Activated naive CD8-positive, alpha-beta T cell (primary cell): ENCODE measurements around the gene ZSCAN21.
A peak's percentile ranks its signal among the peaks of the same experiment; 100 is the strongest.

ENCODE experiments used
- H3K27ac Mint-ChIP-seq: one replicate; pipeline ENCODE4 v1.8.0; 2021; ENCODE audit warnings: mixed read lengths
- H3K27me3 Mint-ChIP-seq: one replicate; pipeline ENCODE4 v1.8.0; 2021; ENCODE audit warnings: mixed read lengths
- H3K36me3 Mint-ChIP-seq: one replicate; pipeline ENCODE4 v1.8.0; 2021; ENCODE audit warnings: mixed read lengths
- H3K4me1 Mint-ChIP-seq: one replicate; pipeline ENCODE4 v1.8.0; 2021; ENCODE audit warnings: low read depth, mixed read lengths
- H3K4me3 Mint-ChIP-seq: one replicate; pipeline ENCODE4 v1.8.0; 2021; ENCODE audit warnings: mild to moderate bottlenecking, mixed read lengths
- H3K9me3 Mint-ChIP-seq: one replicate; pipeline ENCODE4 v1.8.0; 2021; ENCODE audit warnings: low read depth, mixed read lengths

The ZSCAN21 gene

DNA sequence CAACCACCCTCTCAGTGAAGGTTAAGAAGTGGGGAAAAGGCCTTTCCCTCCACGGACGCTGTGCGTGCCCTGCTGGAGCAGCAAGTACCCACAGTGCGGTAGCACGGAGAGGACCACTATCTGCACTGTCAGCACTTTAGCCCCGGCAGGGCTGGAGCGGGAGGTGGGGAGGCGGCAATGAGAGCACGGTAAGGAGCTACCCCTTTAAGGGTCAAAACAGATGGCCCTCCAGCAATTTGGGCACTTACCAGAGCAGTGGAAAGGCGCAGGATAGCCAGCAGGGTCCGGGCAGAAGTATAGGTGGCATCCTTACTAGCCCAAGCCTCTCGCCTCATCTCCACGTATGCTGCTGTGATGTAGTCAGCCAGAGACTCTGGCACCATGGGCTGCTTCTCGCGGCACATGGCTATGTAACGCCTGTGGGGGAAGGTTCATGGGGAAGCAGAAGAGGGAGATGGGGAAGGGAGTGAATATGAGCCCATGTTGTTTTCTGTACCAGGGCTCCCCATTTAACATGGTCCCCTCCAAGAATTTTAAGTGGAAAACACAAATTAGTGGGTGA, 44.4 kb downstream of the ZSCAN21 start:
- Mint-ChIP-seq H3K4me1 (peaks cover 40% of the 10 kb centered on the region), H3K4me3 (no peak overlapping the region), H3K27ac (peak overlapping the region; percentile 61), H3K36me3 (peaks cover 12% of the 10 kb centered on the region), H3K9me3 (no peaks in the 10 kb centered on the region), H3K27me3 (no peaks in the 10 kb centered on the region)

DNA sequence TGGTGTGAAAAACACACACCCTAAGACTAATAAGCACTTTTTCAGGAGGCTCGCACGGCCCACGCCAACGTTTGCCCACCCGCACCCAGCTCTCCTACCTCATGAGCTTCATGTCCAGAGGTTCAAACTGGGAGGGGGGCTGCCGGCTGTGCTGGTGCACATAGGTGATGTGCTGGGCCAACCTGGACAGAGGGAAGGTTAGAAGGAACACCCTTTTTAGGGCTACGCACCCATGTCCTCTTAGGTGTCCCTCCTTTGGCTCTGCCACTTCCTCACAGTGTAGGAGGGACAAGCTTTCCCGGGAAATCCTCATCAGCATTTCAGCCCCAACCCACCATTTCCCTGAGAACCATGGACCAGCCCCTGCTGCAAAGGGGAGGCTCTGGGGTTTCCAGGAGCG, 45.7 kb downstream of the ZSCAN21 start:
- Mint-ChIP-seq H3K27ac (peak overlapping the region; percentile 61), H3K27me3 (no peaks in the 10 kb centered on the region), H3K4me3 (no peak overlapping the region), H3K4me1 (peaks cover 44% of the 10 kb centered on the region), H3K9me3 (no peaks in the 10 kb centered on the region), H3K36me3 (peaks cover 17% of the 10 kb centered on the region)

DNA sequence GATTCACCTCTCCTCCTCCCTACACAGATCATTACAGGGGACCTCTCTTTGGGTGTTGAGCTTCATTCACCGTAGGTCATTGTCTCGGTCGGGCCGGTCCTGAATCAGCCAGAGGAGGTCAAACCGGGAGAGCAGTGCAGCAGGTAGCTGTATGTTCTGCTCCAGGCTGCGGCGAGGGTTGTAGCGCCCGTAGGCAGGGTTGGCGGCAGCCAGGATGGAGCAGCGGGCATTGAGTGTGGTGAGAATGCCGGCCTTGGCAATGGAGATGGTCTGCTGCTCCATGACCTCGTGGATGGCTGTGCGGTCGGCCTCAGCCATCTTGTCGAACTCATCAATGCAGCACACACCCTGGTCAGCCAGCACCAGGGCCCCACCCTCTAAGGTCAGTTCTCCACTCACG, 46.1 kb downstream of the ZSCAN21 start:
- Mint-ChIP-seq H3K36me3 (peaks cover 15% of the 10 kb centered on the region), H3K4me3 (peak overlapping the region; percentile 35), H3K27me3 (no peaks in the 10 kb centered on the region), H3K4me1 (peaks cover 40% of the 10 kb centered on the region), H3K27ac (no peak overlapping the region), H3K9me3 (no peaks in the 10 kb centered on the region)

DNA sequence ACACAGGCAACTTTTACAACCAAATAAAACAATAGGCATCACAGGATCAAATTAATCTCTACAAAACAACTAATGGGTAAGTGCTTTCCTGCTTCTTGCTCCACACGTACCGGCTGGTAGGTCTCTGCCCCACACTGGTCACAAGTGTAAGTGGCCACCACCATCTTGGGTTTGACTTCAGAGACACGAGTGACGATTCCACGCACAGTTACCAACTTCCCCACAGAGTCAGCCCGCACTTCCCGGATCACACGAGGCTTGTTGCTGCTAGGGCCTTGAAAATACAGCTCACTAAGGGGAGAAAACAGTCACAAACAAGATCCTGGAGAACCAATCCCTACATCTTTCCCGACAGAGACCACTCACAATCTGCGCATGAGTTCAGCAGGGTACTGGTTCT, 49.3 kb downstream of the ZSCAN21 start:
- H3K4me3 Mint-ChIP-seq = peak overlapping the region; percentile 93

DNA sequence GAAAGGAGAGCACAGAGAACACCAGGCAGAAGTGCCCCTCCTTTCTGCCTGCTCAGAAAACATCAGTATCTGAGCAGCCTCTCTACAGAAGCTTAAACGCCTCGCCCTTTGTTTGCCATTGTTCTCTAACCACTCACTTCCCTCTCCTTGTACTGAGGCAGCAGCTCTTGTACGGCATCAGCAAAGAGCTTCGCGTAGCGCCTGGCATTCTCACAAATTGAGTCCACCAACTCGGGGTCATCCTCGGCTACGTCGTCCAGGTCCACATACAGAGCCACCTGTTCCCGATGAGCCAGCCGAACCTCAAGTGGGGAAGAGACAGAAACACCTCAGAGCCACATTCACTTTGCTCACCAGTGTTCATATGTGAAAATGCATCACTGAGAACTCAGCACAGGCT, 49.9 kb downstream of the ZSCAN21 start:
- peak overlapping the region; percentile 93 for H3K4me3 Mint-ChIP-seq
- H3K27me3 Mint-ChIP-seq = no peaks in the 10 kb centered on the region
- peaks cover 39% of the 10 kb centered on the region for H3K4me1 Mint-ChIP-seq
- H3K36me3 Mint-ChIP-seq = peaks cover 15% of the 10 kb centered on the region
- peak overlapping the region; percentile 99 for H3K27ac Mint-ChIP-seq
- H3K9me3 Mint-ChIP-seq = no peaks in the 10 kb centered on the region

More for the DNA sequence above, 49.3 kb downstream of the ZSCAN21 start:
- Mint-ChIP-seq H3K4me1 (peaks cover 39% of the 10 kb centered on the region), H3K9me3 (no peaks in the 10 kb centered on the region), H3K27ac (peak overlapping the region; percentile 99), H3K27me3 (no peaks in the 10 kb centered on the region), H3K36me3 (peaks cover 15% of the 10 kb centered on the region)

DNA sequence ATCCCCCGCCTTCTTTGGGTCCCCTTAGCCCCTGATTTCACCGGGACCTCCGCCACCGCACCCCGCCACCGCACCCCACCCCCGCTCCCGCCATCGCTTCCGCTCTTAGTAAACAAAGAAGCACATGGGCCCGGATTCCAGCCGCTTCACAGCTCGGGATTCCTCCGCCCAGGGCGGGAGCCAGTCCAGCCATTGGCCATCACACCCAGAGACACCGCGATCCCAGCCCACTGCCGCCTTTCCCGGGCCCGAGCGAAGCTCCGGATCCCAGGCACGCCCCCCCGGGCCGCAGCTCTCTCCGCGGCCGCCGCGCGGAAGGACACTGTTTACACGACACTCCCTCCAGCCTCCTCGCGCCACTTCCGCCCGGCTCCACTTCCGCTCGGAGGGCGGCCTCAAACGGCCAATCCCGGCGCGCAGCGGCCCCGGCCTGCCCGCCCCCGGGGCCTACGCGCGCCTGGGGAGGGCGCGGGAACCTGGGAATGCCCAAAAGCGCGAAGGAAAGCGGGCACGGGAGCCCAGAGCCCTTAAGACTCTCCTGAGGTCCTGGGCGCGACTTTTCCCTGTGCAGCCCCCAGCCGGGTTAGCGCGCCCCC, 50.9 kb downstream of the ZSCAN21 start:
- peaks cover 38% of the 10 kb centered on the region for H3K4me1 Mint-ChIP-seq
- peak overlapping the region; percentile 93 for H3K4me3 Mint-ChIP-seq
- H3K36me3 Mint-ChIP-seq = peaks cover 15% of the 10 kb centered on the region
- no peaks in the 10 kb centered on the region for H3K27me3 Mint-ChIP-seq
- no peaks in the 10 kb centered on the region for H3K9me3 Mint-ChIP-seq
- peak overlapping the region; percentile 99 for H3K27ac Mint-ChIP-seq

DNA sequence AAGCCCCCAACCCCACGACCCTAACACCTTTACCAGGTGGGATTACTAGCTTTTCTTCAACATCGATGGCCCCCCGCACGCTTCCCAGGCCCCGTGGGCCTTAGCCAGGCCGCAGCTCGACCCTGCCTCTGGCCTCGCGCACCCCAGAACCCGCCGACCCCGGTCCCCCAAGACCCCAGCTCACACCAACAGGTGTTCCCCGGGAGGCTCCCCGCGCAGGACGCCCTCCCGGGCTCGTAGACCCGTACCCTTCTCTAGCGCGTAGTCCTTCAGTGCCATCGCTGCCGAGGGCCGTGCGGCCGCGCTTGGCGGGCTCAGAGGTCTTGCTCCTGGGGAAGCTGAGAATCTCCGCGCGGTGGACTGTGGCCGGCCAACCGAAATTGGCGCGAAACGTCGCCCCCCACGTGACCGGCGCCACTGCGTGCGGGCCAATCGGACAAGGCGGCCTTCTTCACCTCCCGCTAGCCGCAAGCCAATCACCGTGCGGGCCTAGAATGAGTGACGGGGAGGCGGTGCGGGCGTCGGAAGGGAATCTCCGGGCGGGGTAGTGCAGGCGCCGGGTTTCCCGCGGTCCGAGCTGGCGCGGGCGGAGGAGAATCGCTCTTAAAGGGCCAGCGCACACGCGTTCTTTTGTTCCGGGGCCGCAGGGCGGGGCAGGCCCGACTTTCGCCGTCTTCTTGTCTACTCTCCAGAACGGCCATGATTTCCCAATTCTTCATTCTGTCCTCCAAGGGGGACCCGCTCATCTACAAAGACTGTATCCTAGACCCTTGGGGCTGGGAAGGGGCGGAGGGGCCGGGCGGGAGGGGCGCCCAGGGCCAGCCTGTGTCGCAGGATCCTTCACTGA, 51.7 kb downstream of the ZSCAN21 start, which contains the start of the genes AP4M1 and MCM7:
Gene AP4M1 (plus strand): TSS at position 628 of the 847 bp plus-strand sequence. CDS start 72 bp downstream, at position 700.
Gene MCM7 (minus strand): TSS at position 382 of the 847 bp plus-strand sequence. CDS start 103 bp downstream, at position 279.
- Mint-ChIP-seq H3K27me3 (no peaks in the 10 kb centered on the region), H3K4me1 (peaks cover 35% of the 10 kb centered on the region), H3K36me3 (peaks cover 15% of the 10 kb centered on the region), H3K27ac (peak within 1 kb of the TSS; percentile 99), H3K4me3 (peak within 1 kb of the TSS; percentile 93), H3K9me3 (no peaks in the 10 kb centered on the region)

DNA sequence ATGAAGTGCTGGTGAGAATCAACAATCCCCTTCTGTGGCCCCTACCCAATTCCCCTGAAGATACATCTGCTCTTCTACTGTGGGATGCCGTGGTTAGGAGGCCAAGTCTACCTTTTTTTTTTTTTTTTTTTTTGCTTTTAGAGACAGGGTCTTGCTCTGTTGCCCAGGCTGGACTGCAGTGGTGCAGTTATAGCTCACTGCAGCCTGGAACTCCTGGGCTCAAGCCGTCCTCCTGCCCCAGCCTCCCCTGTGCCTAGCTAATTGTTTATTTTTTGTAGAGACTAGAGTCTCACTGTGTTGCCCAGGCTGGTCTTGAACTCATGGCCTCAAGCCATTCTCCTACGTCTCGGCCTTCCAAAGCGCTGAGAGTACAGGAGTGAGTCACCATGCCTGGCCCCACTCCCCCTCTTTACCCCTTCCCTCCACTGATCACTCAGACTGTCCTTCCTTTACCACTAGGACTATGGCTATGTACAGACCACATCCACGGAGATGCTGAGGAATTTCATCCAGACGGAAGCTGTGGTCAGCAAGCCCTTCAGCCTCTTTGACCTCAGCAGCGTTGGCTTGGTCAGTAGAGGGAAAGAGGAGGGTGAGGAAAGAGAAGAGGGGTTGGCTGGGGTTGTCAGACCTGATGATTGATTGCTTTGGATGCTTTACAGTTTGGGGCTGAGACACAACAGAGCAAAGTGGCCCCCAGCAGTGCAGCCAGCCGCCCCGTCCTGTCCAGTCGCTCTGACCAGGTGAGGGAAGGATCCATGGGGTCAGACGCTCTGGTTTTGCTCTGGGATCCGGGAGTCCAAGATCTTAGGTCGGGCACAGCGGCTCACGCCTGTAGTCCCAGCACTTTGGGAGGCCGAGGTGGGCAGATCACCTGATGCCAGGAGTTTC, 53.6 kb downstream of the ZSCAN21 start:
- H3K27me3 Mint-ChIP-seq = no peaks in the 10 kb centered on the region
- H3K9me3 Mint-ChIP-seq = no peaks in the 10 kb centered on the region
- H3K4me3 Mint-ChIP-seq = peak overlapping the region; percentile 93
- H3K27ac Mint-ChIP-seq = peak overlapping the region; percentile 41
- H3K4me1 Mint-ChIP-seq = peaks cover 29% of the 10 kb centered on the region
- H3K36me3 Mint-ChIP-seq = peaks cover 11% of the 10 kb centered on the region

DNA sequence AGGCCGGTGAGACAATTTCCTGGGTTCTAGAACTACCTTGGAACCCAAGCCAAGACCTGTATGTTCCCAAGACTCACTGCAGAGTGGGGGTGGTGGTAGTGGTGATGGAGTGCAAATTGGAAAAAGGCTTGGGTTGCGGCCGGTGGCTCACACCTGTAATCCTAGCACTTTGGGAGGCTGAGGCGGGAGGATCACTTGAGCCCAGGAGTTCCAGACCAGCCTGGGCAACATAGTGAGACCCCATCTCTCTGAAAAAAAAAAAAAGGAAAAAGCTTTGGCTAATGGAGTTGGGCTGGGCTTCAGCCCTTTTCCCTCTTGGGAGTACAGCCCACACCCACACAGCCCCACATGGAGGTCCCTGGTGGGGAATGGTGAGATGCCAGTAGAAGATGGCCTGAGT, 56.0 kb downstream of the ZSCAN21 start:
- no peaks in the 10 kb centered on the region for H3K9me3 Mint-ChIP-seq
- H3K4me3 Mint-ChIP-seq = no peak overlapping the region
- peaks cover 9% of the 10 kb centered on the region for H3K4me1 Mint-ChIP-seq
- H3K36me3 Mint-ChIP-seq = no peaks in the 10 kb centered on the region
- H3K27me3 Mint-ChIP-seq = no peaks in the 10 kb centered on the region
- no peak overlapping the region for H3K27ac Mint-ChIP-seq

DNA sequence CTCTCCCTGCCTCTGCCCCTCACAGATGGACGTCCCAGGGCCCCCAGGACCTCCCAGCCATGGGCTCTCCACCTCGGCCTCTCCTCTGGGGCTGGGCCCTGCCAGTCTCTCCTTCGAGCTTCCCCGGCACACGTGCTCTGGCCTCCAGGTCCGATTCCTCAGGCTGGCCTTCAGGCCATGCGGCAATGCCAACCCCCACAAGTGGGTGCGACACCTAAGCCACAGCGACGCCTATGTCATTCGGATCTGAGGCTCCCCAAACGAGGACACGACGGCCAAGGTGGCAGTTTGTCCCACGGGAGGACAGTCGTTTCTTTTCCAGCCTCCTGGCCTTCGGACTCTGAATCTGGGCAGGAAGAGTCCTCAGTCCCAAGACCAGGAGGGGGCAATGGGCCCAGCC, 57.1 kb downstream of the ZSCAN21 start:
- H3K36me3 Mint-ChIP-seq = no peaks in the 10 kb centered on the region
- peaks cover 7% of the 10 kb centered on the region for H3K4me1 Mint-ChIP-seq
- H3K27me3 Mint-ChIP-seq = no peaks in the 10 kb centered on the region
- H3K9me3 Mint-ChIP-seq = no peaks in the 10 kb centered on the region
- H3K27ac Mint-ChIP-seq = no peak overlapping the region
- H3K4me3 Mint-ChIP-seq = no peak overlapping the region

DNA sequence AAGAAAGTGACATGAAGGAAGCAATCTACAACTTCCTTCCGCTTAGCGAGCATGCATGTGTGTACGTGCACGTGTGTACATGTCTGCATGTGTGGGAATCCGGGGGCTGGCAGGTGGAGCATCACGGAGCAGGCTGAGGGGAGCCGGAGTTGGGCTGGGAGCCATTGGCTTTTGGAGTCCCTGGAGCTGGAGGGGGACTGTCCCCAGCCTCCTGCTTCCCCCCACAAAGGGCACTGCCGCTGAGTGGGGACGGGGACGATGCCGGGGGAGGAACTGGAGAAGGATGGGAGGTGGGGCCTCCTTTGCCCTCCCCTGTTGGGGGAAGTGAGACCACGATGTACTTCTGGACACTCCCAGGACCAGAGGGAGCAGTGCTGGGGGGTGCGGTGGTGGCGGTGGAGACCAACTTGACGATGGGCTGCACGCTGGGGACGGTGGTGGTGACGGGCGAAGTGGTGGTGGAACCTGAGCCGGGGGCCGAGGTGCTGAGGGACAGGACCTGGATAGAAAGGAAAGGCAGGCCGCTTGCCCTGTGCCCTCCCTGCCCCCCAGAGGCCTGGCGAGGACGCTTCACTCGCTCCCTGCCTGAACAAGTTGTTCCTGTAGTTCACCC, 57.7 kb downstream of the ZSCAN21 start:
- H3K9me3 Mint-ChIP-seq = no peaks in the 10 kb centered on the region
- no peak overlapping the region for H3K27ac Mint-ChIP-seq
- H3K36me3 Mint-ChIP-seq = no peaks in the 10 kb centered on the region
- H3K27me3 Mint-ChIP-seq = no peaks in the 10 kb centered on the region
- no peak overlapping the region for H3K4me3 Mint-ChIP-seq
- H3K4me1 Mint-ChIP-seq = peaks cover 7% of the 10 kb centered on the region

DNA sequence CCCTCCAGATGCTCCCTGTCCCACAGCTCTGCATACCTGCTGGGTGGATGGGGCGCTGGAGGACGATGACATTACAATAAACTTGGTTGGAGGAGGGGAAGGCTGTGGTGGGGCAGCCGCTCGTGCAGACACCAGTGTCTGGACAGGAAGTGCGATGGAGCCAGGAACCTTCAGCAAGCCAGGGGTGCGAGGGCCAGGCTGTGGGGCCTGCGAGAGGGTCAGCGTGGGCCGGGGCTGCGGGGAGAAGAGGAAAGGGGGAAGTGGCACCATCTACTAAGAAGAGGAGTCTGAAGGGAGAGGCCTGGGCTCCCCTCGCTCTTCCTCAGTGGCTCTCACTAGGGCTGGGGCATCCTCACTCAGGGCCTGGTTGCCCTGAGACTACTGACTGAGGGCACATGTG, 58.3 kb downstream of the ZSCAN21 start:
- Mint-ChIP-seq H3K4me3 (no peak overlapping the region), H3K27me3 (no peaks in the 10 kb centered on the region), H3K36me3 (no peaks in the 10 kb centered on the region), H3K27ac (no peak overlapping the region), H3K4me1 (peaks cover 2% of the 10 kb centered on the region), H3K9me3 (no peaks in the 10 kb centered on the region)

DNA sequence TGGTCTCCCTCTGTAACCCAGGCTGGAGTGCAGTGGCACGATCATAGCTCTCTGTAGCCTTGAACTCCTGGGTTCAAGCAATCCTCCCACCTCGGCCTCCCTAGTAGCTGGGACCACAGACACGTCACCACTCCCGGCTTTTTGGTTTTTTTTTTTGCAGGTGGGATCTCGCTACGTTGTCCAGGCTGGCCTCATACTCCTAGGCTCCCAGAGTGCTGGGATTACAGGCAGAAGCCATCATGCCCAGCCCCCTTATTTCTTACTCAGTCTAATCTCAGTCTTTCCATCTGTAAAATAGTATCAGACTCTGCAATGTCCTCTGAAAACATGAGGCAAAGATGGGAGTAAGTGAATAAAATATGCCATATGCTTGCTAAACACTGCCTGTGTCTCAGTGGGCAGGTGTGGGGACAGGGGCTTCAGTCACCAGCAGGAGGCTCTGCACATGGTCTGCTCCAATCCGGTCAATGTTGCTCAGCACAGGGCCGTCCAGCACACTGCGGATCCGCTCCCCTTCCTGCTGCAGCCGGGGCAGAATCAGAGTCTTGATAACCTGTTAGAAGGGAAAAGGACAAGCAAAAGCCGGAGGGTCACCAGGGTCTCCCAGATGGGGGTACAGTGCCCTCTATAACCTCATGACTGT, 60.1 kb downstream of the ZSCAN21 start:
- Mint-ChIP-seq H3K27me3 (no peaks in the 10 kb centered on the region), H3K4me1 (no peaks in the 10 kb centered on the region), H3K27ac (no peak overlapping the region), H3K9me3 (no peaks in the 10 kb centered on the region), H3K4me3 (no peak overlapping the region), H3K36me3 (no peaks in the 10 kb centered on the region)

DNA sequence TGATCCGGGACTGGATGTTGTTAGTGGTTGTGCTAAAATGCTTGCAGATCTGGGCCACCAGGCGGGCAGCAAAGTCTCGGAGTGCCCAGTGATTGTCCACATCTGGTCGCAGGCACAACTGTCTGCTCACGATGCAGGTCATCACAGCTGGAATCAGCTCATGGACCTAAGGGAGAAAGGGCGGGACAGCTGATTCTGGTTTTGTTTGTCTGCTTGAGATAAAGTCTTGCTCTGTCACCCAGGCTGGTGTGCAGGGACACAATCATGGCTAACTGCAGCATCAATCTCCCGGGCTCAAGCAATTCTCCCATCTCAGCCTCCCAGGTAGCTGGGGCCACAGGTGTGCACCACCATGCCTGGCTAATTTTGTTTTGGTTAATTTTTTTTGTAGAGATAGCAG, 61.6 kb downstream of the ZSCAN21 start:
- H3K27ac Mint-ChIP-seq = no peak overlapping the region

More for the DNA sequence above, 61.6 kb downstream of the ZSCAN21 start:
- Mint-ChIP-seq H3K4me3 (no peak overlapping the region), H3K4me1 (peaks cover 3% of the 10 kb centered on the region), H3K36me3 (no peaks in the 10 kb centered on the region), H3K9me3 (no peaks in the 10 kb centered on the region), H3K27me3 (no peaks in the 10 kb centered on the region)
